ENCODE data around the gene TCF19. TPM values are rescaled to one million over a fixed set of nuclear protein-coding genes. Genes with fewer than 3 reads are reported as not detected.

TCF19 gene
- total and polyA plus RNA-seq, 5 donors from 2014 or later: 8.3 to 13.3 (median 10.9) TPM

DNA sequence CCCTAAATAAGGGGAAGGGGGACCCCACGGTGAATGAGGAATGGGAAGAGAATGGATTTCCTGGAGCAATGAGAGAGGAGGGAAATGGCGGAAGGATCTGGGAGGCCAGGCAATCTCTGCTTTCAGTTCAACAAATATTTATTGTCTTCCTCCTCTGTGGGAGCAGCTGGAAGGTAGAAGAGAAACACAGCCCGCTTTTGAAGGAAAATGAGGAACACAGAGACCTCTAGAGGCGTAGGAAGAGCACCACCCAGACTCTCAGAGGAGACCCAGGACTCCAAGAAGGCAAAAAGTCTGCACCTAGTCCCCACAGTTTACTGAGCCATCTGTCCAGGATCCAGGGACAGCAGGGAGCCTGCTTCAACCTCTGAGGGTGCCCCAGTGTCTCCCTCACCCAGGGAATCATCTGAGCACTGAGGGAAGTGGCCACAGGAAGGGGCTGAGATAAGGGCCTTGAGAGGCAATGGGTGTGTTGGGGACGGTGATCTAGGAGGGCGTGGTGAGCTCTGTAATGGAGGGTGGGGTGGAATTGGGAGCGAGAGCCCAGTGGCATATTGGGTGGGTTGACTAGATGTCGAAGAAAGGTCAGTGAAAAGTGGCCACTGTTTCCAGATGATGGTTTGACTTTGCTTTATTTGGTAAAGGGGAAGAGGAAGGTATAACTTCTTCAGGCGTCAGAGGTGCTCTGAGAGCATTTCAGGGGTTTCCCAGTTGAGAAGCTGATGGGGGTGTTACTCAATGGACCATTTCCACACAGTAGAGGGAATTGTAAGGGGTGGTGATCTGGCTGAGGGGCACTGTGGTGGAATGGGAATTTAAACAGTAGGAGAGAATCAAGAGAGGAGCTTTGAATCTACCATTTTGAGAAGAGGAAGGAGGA, 43.2 kb upstream of the TCF19 start:
- Histone ChIP-seq H3K9me3 (ENCODE audit: control insufficient read depth in 2 of 2, low read length in 2 of 2) (no peaks in the 10 kb centered on the region), H3K27ac (ENCODE audit: insufficient read depth, low read length, poor library complexity, severe bottlenecking) (no peak overlapping the region), H3K36me3 (ENCODE audit: control insufficient read depth, insufficient read depth, low read length) (no peaks in the 10 kb centered on the region), H3K4me1 (ENCODE audit: control insufficient read depth, insufficient read depth, low read length, poor library complexity, severe bottlenecking) (no peaks in the 10 kb centered on the region), H3K4me3 (ENCODE audit: low read depth, low read length) (no peak overlapping the region), H3K27me3 (ENCODE audit: control insufficient read depth, insufficient read depth, low read length) (no peaks in the 10 kb centered on the region)
- peak in 1 of 2 donors; percentile 42 for ATAC-seq (ENCODE audit: low read depth in 2 of 2)
- Mint-ChIP-seq H3K9me3 (no peaks in the 10 kb centered on the region), H3K36me3 (no peaks in the 10 kb centered on the region), H3K27ac (peak overlapping the region; percentile 50 to 77 (median 57)), H3K4me3 (no peak overlapping the region), H3K4me1 (peaks cover 0 to 8% (median 1%) of the 10 kb centered on the region in 4 donors), H3K27me3 (peaks cover 11% of the 10 kb centered on the region)
- peak in 1 of 3 donors; percentile 28 for DNase-seq

DNA sequence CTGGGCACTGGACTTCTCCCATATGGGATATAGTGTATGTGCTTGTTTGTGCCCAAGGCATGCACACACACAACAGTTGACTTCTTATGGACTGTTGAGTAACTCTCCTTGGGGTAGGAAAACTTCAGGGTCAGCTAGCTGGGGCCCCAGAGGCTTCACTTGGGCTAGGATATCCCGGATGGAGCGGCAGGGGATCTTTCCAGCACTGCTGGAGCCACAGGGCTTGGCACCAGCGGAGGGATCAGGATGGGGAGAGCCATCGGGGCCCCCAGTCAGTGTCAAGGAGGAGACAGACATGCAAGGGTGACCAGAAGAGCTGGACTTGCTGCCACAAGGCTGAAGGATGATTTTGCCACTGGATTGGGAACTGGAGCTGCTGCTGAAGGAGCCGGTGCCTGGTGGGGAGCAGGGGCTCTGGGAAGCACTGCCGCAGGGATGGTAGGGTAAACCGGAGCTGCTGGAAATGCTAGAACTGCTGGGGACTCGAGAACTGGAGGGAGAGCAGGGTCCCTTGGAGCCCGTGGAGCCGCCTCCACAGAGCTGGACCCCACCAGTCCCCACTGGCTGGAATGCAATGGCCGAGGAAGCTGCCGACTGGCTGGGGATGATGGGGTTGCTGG, 42.3 kb upstream of the TCF19 start:
- Histone ChIP-seq H3K4me3 (ENCODE audit: low read depth, low read length) (no peak overlapping the region), H3K4me1 (ENCODE audit: control insufficient read depth, insufficient read depth, low read length, poor library complexity, severe bottlenecking) (no peaks in the 10 kb centered on the region), H3K27ac (ENCODE audit: insufficient read depth, low read length, poor library complexity, severe bottlenecking) (no peak overlapping the region), H3K9me3 (ENCODE audit: control insufficient read depth in 2 of 2, low read length in 2 of 2) (no peaks in the 10 kb centered on the region), H3K36me3 (ENCODE audit: control insufficient read depth, insufficient read depth, low read length) (no peaks in the 10 kb centered on the region), H3K27me3 (ENCODE audit: control insufficient read depth, insufficient read depth, low read length) (no peaks in the 10 kb centered on the region)
- ATAC-seq (ENCODE audit: low read depth in 2 of 2) (no peak), DNase-seq (no peak)
- peaks cover 11% of the 10 kb centered on the region for H3K27me3 Mint-ChIP-seq
- H3K4me1 Mint-ChIP-seq: peaks cover 0 to 8% (median 1%) of the 10 kb centered on the region in 4 donors
- no peak overlapping the region for H3K4me3 Mint-ChIP-seq
- H3K36me3 Mint-ChIP-seq: no peaks in the 10 kb centered on the region
- H3K9me3 Mint-ChIP-seq: no peaks in the 10 kb centered on the region
- H3K27ac Mint-ChIP-seq: no peak overlapping the region

DNA sequence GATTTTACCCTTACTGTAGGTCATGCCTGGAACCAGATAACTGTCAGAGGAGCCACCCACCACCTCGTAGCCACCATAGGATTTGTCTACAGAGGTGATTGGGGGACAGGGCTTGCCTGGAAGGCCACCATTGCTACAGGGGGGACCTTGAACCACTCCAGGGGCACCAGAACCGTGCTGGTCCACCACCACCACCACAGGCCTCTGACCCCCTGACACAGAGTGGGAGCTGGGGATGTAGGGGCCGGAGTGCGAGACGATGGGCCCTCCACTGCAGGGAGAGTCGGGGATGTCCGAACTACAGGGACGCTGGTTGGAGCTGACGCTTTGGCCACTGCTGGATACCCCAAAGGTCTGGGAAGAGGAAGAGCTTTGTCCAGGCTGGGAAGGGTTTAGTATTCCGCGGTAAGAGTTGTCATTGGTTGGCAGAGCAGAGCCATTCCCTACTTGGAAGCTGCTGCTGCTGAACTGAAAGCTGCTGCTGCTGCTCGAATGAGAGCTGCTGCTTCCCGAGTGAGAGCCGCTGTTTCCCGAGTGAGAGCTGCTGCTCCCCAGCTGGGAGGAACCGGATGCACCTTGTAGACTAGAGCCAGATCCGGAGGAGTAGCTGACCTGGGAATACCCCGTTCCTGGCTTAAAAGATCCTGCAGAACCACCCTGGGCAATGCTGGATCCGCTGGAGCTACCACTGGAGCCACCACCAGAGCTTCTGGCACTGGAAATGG, 41.6 kb upstream of the TCF19 start:
- no peak for ATAC-seq (ENCODE audit: low read depth in 2 of 2)
- Mint-ChIP-seq H3K4me1 (peaks cover 0 to 8% (median 1%) of the 10 kb centered on the region in 4 donors), H3K9me3 (no peaks in the 10 kb centered on the region), H3K27ac (peak overlapping the region in 1 of 3 donors; percentile 26), H3K4me3 (no peak overlapping the region), H3K27me3 (peaks cover 14% of the 10 kb centered on the region), H3K36me3 (no peaks in the 10 kb centered on the region)
- Histone ChIP-seq H3K4me1 (ENCODE audit: control insufficient read depth, insufficient read depth, low read length, poor library complexity, severe bottlenecking) (no peaks in the 10 kb centered on the region), H3K27me3 (ENCODE audit: control insufficient read depth, insufficient read depth, low read length) (no peaks in the 10 kb centered on the region), H3K27ac (ENCODE audit: insufficient read depth, low read length, poor library complexity, severe bottlenecking) (no peak overlapping the region), H3K4me3 (ENCODE audit: low read depth, low read length) (no peak overlapping the region), H3K9me3 (ENCODE audit: control insufficient read depth in 2 of 2, low read length in 2 of 2) (no peaks in the 10 kb centered on the region), H3K36me3 (ENCODE audit: control insufficient read depth, insufficient read depth, low read length) (no peaks in the 10 kb centered on the region)
- DNase-seq: no peak

- Histone ChIP-seq H3K4me3 (ENCODE audit: low read depth, low read length) (no peak overlapping the region), H3K36me3 (ENCODE audit: control insufficient read depth, insufficient read depth, low read length) (no peaks in the 10 kb centered on the region), H3K4me1 (ENCODE audit: control insufficient read depth, insufficient read depth, low read length, poor library complexity, severe bottlenecking) (no peaks in the 10 kb centered on the region), H3K9me3 (ENCODE audit: control insufficient read depth in 2 of 2, low read length in 2 of 2) (no peaks in the 10 kb centered on the region), H3K27me3 (ENCODE audit: control insufficient read depth, insufficient read depth, low read length) (no peaks in the 10 kb centered on the region), H3K27ac (ENCODE audit: insufficient read depth, low read length, poor library complexity, severe bottlenecking) (no peak overlapping the region)
- peaks cover 16% of the 10 kb centered on the region for H3K27me3 Mint-ChIP-seq
- ATAC-seq (ENCODE audit: low read depth in 2 of 2): no peak
- peaks cover 0 to 8% (median 1%) of the 10 kb centered on the region in 4 donors for H3K4me1 Mint-ChIP-seq
- H3K4me3 Mint-ChIP-seq: no peak overlapping the region
- H3K36me3 Mint-ChIP-seq: no peaks in the 10 kb centered on the region
- H3K27ac Mint-ChIP-seq: peak overlapping the region in 1 of 3 donors; percentile 44
- peaks cover 0 to 1% (median 0%) of the 10 kb centered on the region in 7 donors for H3K9me3 Mint-ChIP-seq
- no peak for DNase-seq
Measured at GRCh38 chr6:31118178-31118577, 40.2 kb upstream of the TCF19 start.

GRCh38 chr6:31120151-31120915, 38.1 kb upstream of the TCF19 start, which contains the start of gene CDSN:
CDSN (minus strand) TSS chr6:31120446; CDS start chr6:31120419, 27 bp downstream.
- ATAC-seq (ENCODE audit: low read depth in 2 of 2) (no peak), DNase-seq (no peak)
- Histone ChIP-seq H3K36me3 (ENCODE audit: control insufficient read depth, insufficient read depth, low read length) (no peaks in the 10 kb centered on the region), H3K27ac (ENCODE audit: insufficient read depth, low read length, poor library complexity, severe bottlenecking) (no peak within 1 kb of the TSS), H3K27me3 (ENCODE audit: control insufficient read depth, insufficient read depth, low read length) (no peaks in the 10 kb centered on the region), H3K4me1 (ENCODE audit: control insufficient read depth, insufficient read depth, low read length, poor library complexity, severe bottlenecking) (no peaks in the 10 kb centered on the region), H3K4me3 (ENCODE audit: low read depth, low read length) (no peak within 1 kb of the TSS), H3K9me3 (ENCODE audit: control insufficient read depth in 2 of 2, low read length in 2 of 2) (no peaks in the 10 kb centered on the region)
- H3K27me3 Mint-ChIP-seq: peaks cover 12% of the 10 kb centered on the region
- peaks cover 0 to 1% (median 0%) of the 10 kb centered on the region in 7 donors for H3K9me3 Mint-ChIP-seq
- H3K27ac Mint-ChIP-seq: no peak within 1 kb of the TSS
- no peaks in the 10 kb centered on the region for H3K36me3 Mint-ChIP-seq
- no peaks in the 10 kb centered on the region for H3K4me1 Mint-ChIP-seq
- H3K4me3 Mint-ChIP-seq: no peak within 1 kb of the TSS

GRCh38 chr6:31121131-31121790, 37.1 kb upstream of the TCF19 start:
- Histone ChIP-seq H3K4me3 (ENCODE audit: low read depth, low read length) (no peak overlapping the region), H3K27ac (ENCODE audit: insufficient read depth, low read length, poor library complexity, severe bottlenecking) (no peak overlapping the region), H3K9me3 (ENCODE audit: control insufficient read depth in 2 of 2, low read length in 2 of 2) (no peaks in the 10 kb centered on the region), H3K36me3 (ENCODE audit: control insufficient read depth, insufficient read depth, low read length) (no peaks in the 10 kb centered on the region), H3K27me3 (ENCODE audit: control insufficient read depth, insufficient read depth, low read length) (no peaks in the 10 kb centered on the region), H3K4me1 (ENCODE audit: control insufficient read depth, insufficient read depth, low read length, poor library complexity, severe bottlenecking) (no peaks in the 10 kb centered on the region)
- peaks cover 0 to 1% (median 0%) of the 10 kb centered on the region in 7 donors for H3K9me3 Mint-ChIP-seq
- peaks cover 10% of the 10 kb centered on the region for H3K27me3 Mint-ChIP-seq
- H3K4me1 Mint-ChIP-seq: peaks cover 0 to 2% (median 0%) of the 10 kb centered on the region in 4 donors
- ATAC-seq (ENCODE audit: low read depth in 2 of 2) (no peak), DNase-seq (no peak)
- no peak overlapping the region for H3K27ac Mint-ChIP-seq
- no peak overlapping the region for H3K4me3 Mint-ChIP-seq
- H3K36me3 Mint-ChIP-seq: no peaks in the 10 kb centered on the region

Measured in CD4-positive, CD25-positive, alpha-beta regulatory T cell (primary cell).